Measurements from ENCODE around the gene AFF1. TPM values are rescaled to one million over a fixed set of nuclear protein-coding genes. Genes with fewer than 3 reads are reported as not detected.
"Not testable (repeated sequence)": the region's sequence is repeated elsewhere in the genome, so short reads cannot be mapped to it uniquely, and the experiment has no call there.

Gene AFF1
- total RNA-seq, 1 experiment from 2014 or later: 61.9 TPM

GRCh38 chr4:87081826-87082225 is 147.0 kb downstream of the AFF1 start:
- H3K27me3 Mint-ChIP-seq (ENCODE audit: insufficient read depth, unreplicated experiment): no peaks in the 10 kb centered on the region
- H3K4me1 Mint-ChIP-seq (ENCODE audit: insufficient read depth, unreplicated experiment): peaks cover 28% of the 10 kb centered on the region
- POLR2A ChIA-PET: interaction anchor here (0.9 kb wide), 2 partner anchors 11 to 48 kb away, joined by 3 to 4 read pairs; no protein-coding TSS in a partner anchor
- peaks cover 42% of the 10 kb centered on the region for H3K36me3 Mint-ChIP-seq (ENCODE audit: insufficient read depth, unreplicated experiment)
- intact Hi-C loops (cut with micrococcal nuclease): no loop called here
- CTCF ChIA-PET: interaction anchor here (1.1 kb wide), 1 partner anchor 10 kb away, joined by 3 read pairs; no protein-coding TSS in a partner anchor
- no peak overlapping the region for H3K4me3 Mint-ChIP-seq (ENCODE audit: unreplicated experiment)
- no peak for TF ChIP-seq CTCF (IDR thresholded peaks at IDR 0.05; ENCODE audit: unreplicated experiment)
- peak overlapping the region; percentile 63 for H3K27ac Mint-ChIP-seq (ENCODE audit: low read depth, unreplicated experiment)
- DNase-seq (ENCODE audit: unreplicated experiment): peak; percentile 37
- no peaks in the 10 kb centered on the region for H3K9me3 Mint-ChIP-seq (ENCODE audit: unreplicated experiment)
- BruUV-seq (replicated peaks): no TSS peak

GRCh38 chr4:87085732-87086131 is 150.9 kb downstream of the AFF1 start:
- H3K9me3 Mint-ChIP-seq (ENCODE audit: unreplicated experiment); BruUV-seq (replicated peaks); H3K27me3 Mint-ChIP-seq (ENCODE audit: insufficient read depth, unreplicated experiment); DNase-seq (ENCODE audit: unreplicated experiment); intact Hi-C loops (cut with micrococcal nuclease); H3K27ac Mint-ChIP-seq (ENCODE audit: low read depth, unreplicated experiment); H3K4me3 Mint-ChIP-seq (ENCODE audit: unreplicated experiment); CTCF ChIA-PET: not testable (repeated sequence)
- peaks cover 63% of the 10 kb centered on the region for H3K36me3 Mint-ChIP-seq (ENCODE audit: insufficient read depth, unreplicated experiment)
- POLR2A ChIA-PET: interaction anchor here (0.7 kb wide), 1 partner anchor 17 kb away, joined by 3 read pairs; no protein-coding TSS in a partner anchor
- H3K4me1 Mint-ChIP-seq (ENCODE audit: insufficient read depth, unreplicated experiment): peaks cover 19% of the 10 kb centered on the region

GRCh38 chr4:87086143-87086805 is 151.5 kb downstream of the AFF1 start:
- CTCF ChIA-PET: no interaction called here
- BruUV-seq (replicated peaks): no TSS peak
- H3K27me3 Mint-ChIP-seq (ENCODE audit: insufficient read depth, unreplicated experiment): no peaks in the 10 kb centered on the region
- H3K4me1 Mint-ChIP-seq (ENCODE audit: insufficient read depth, unreplicated experiment): peaks cover 19% of the 10 kb centered on the region
- H3K36me3 Mint-ChIP-seq (ENCODE audit: insufficient read depth, unreplicated experiment): peaks cover 67% of the 10 kb centered on the region
- TF ChIP-seq CTCF (IDR thresholded peaks at IDR 0.05; ENCODE audit: unreplicated experiment): no peak
- H3K9me3 Mint-ChIP-seq (ENCODE audit: unreplicated experiment): no peaks in the 10 kb centered on the region
- no peak for DNase-seq (ENCODE audit: unreplicated experiment)
- H3K27ac Mint-ChIP-seq (ENCODE audit: low read depth, unreplicated experiment): no peak overlapping the region
- intact Hi-C loops (cut with micrococcal nuclease): no loop called here
- H3K4me3 Mint-ChIP-seq (ENCODE audit: unreplicated experiment): no peak overlapping the region
- POLR2A ChIA-PET: no interaction called here

GRCh38 chr4:87087015-87087414 is 152.2 kb downstream of the AFF1 start:
- Mint-ChIP-seq H3K4me3 (ENCODE audit: unreplicated experiment) (no peak overlapping the region), H3K4me1 (ENCODE audit: insufficient read depth, unreplicated experiment) (peaks cover 14% of the 10 kb centered on the region), H3K27me3 (ENCODE audit: insufficient read depth, unreplicated experiment) (no peaks in the 10 kb centered on the region), H3K36me3 (ENCODE audit: insufficient read depth, unreplicated experiment) (peaks cover 64% of the 10 kb centered on the region), H3K9me3 (ENCODE audit: unreplicated experiment) (no peaks in the 10 kb centered on the region), H3K27ac (ENCODE audit: low read depth, unreplicated experiment) (no peak overlapping the region)
- POLR2A ChIA-PET: interaction anchor here (0.8 kb wide), 1 partner anchor 15 kb away, joined by 4 read pairs; no protein-coding TSS in a partner anchor
- no peak for TF ChIP-seq CTCF (IDR thresholded peaks at IDR 0.05; ENCODE audit: unreplicated experiment)
- BruUV-seq (replicated peaks): TSS peak; percentile 4
- no peak for DNase-seq (ENCODE audit: unreplicated experiment)
- intact Hi-C loops (cut with micrococcal nuclease): no loop called here
- CTCF ChIA-PET: no interaction called here

All from MCF 10A (cell line).